C1 segment of cervical spinal cord (tissue), 14 donors: ENCODE data around the gene SMCO4.
"Not testable (repeated sequence)": the region's sequence is repeated elsewhere in the genome, so short reads cannot be mapped to it uniquely, and the experiment has no call there.

Experiments
- DNase-seq, 14 donors: peaks; one replicate each; lab custom pipeline; 2025; lab: John Stamatoyannopoulos, UW

Gene SMCO4

DNA sequence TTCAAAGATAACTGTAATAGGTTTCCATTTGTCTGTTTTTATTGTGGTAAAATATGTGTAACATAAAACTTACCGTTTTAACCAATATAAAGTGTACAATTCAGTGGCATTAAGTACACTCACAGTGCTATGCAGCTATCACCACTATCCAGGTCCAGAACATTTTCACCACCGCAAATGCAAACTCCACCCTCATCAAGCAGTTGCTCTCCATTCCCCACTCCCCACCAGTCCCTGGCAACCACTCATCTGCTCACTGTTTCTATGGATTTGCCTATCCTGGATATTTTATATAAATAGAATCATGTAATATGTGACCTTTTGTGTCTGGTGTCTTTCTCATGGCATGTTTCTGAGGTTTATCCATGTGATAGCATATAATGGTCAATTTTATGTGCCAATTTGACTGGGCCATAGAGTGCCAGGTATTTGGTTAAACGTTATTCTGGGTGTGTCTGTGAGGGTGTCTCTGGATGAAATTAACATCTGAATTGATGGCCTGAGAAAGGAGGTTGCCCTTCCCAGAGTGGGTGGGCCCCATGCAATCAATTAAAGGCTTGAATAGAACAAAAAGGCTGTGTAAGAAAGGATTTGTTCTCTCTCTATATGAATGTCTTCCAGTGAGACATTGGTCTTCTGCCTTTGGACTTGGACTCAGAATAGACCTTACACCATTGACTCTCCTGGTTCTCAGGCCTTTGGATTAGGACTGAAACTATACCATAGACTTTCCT, 17.2 kb upstream of the SMCO4 start:
- no peak for DNase-seq

DNA sequence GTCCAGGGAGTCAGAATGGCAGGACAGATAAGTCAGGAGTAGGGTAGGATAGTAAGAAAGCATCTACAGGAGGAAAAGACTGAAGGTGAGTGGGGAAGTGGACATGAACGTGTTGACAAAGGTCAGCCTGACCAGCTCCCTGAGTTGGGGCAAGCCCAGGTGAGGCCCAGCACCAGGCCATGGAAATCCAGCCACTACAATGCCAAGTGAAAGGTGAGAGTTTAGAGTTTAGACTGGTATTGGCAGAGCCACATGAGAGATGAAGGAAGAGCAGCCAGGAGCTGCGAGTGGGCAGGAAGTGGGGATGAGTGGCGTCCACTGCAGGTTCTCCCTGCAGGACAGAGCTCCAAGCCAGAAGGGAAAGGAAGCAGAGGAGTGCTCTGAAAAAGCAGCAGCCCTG, 16.5 kb upstream of the SMCO4 start:
- no peak for DNase-seq

DNA sequence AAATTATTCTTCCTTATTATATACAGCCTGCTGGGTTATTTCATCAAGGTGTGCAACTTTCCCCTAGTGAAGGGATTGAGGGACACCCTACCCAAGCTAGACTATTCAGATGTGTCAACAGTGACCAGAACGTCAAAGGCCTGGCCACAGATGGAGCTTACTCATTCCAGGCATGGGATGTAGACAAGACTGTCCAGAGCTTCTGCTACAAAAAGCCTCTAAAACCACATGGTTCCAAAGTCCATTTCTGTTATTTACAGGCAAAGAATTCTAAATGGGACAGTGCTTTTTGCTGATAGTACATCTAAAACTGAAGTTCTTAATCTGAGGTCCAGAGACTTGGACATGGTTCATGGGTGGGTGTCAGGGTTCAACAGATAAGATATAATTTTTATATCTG, 9.7 kb upstream of the SMCO4 start:
- no peak for DNase-seq

DNA sequence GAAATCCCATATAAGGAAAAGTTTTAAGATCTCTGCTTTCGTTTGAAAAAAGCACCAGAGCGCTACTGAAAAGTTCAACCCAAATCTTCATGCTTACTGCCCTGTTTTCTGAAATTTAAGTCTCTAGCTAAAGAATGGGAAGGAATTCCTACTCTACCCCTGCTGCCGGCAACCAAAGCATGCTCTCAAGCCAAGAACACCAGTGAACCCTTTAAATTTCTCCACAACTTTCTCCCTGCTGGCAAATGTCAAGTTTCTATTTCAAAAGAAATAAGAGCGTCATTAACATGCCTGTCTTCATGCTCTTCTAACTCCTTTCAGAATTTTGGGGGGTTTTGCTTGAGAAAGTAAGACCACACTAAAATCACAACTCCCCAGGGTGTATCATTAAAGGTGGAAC, 6.8 kb upstream of the SMCO4 start:
- DNase-seq, result no peak

DNA sequence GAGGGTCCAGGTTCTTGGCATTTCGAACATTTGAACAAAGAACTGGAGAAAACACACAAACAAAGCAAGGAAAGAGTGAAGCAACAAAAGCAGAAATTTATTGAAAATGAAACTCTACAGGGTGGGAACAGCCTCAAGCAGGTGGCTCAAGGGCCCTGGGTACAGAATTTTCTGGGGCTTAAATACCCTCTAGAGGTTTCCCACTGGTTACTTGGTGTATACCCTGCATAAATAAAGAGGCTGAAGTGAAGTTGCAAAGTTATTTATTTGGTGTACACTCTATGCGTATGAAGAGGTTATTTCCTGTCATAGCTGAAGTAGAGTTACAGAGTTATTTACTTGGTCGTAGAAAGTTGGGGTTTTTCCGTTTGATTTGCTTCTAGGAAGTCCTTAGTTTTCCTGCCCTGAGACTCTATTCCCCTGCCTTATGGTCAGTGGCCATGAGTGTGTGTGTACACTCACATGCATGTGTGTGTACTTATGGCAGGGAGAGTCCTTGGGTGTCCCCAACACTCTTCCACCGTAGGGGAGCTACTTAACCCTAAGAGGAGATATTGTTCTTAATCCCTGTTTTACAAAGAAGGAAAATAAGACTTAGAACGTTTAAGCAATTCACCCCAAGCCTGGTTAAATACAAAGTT, 5.6 kb upstream of the SMCO4 start:
- DNase-seq, result no peak

DNA sequence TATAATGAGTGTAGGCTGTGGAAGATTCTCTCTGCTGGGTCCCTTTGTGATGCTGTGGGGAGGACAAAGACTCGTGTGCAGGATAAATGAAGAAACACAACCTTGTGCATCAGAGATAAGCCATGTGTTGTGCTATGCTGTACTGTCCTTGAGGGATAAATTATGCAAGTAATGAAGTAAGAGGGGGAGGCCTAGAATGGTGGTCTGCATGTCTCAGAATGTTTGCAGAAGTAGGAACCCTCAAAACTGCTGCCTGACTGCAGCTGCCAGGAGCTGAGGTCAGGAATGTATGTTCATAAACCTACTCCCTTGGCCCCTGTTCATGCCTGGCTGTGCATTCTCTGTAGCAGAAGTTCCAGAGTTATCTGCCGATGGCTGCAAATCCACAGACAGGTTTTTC, 4.6 kb upstream of the SMCO4 start:
- DNase-seq, result no peak

DNA sequence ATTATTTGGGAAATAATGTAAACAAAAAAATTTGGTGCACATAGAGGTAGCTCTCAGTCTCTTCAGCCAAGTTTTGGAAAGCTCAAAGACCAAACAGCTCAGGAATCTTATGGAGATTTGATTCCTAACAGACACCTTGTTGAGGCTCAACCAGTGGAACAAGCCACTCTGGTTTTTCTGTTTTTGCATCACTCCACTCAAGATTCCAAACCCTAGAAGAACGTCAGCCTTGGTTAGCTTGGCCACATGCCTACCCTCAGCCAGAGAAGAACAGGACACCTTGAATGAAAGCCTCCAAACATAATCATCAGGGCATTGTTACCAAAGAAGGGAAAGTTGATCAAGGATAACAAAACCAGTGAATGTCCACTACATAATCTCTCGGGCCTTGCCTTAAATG, 3.8 kb upstream of the SMCO4 start:
- no peak for DNase-seq

DNA sequence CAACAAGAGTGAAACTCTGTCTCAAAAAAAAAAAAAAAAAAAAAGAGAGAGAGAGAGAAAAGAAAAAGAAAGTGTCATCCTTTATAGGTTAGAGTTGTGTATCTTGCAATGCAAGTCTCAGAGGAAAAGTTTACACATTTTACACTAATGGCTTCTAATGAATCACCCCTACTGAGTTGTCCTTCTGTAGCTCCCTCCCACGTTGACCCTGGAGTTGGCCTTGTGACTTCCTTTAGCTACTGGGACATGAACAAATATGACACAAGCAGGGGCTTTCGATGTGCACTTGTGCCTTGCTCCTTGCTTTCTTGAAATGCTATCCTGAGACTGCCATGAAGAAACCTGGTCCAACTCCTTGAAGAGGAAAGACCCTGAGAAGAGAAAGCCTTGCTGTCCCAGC, 2.4 kb upstream of the SMCO4 start:
- DNase-seq, result no peak

DNA sequence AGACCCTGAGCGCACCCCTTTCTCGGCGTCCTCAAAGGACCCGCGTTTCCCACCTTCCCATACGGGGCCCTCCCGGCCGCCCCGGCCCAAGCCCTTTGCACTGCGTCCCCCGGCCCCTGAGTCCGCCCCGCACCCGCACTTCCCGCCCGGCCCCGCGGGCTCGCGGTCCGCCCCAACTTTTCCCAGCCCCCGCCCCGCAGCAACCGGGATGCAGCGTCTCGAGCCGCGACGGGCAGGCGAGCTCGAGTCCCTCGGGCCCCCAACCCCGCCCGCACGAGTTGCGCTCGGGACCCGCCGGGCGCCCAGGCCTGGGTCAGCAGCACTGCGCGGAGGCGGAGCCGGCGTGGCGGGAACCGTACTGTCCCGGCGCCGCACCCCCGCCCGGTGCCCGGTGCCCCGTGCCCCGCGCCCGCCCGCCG, 371 bp downstream of the SMCO4 start:
- peak in 3 of 14 donors; percentile 50 to 78 (median 64) for DNase-seq

DNA sequence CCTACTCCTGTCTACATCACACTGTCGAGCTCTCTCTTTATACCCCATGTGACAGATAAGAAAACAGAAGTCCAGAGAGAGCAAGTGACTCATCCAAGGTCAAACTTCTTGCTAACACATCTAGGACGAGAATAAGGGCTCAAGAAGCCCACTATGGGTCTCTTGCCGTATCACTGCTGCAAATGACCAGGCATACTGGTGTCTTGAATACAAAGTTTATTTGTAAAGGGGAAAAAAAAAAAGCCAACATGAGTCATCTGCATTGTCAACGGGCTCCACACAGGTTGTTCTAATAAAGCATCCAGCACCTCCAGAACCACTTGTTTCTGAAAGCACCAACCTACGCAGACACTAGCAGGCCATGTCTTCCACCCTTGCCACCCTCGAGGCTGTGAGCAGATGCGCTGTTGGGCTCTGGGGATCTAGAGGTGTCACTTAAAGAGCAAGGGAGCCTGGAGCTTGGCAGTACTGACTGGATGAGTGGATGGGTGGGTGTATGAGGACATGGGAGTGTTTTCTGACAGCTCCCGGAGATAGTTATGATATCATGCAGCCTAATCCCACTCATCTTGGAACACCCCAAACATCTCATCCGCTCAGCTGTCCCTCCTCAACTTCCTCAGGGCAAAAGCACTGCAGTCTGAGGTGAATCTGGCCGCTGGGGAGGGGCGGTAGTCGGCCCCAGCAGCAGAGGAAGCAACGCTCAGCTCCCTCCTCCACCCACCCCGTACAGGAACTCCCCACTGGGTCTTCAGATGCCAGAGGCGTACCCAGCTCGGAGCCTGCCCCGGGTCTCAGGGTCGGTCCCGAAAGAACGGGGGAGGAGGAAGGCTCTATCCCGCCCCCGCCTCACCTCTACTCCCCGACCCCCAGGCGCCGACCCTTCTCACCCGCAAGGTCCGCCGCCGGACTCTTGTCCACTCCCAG, 1.0 kb downstream of the SMCO4 start:
- DNase-seq, result peak in 6 of 14 donors; percentile 16 to 55 (median 46)

DNA sequence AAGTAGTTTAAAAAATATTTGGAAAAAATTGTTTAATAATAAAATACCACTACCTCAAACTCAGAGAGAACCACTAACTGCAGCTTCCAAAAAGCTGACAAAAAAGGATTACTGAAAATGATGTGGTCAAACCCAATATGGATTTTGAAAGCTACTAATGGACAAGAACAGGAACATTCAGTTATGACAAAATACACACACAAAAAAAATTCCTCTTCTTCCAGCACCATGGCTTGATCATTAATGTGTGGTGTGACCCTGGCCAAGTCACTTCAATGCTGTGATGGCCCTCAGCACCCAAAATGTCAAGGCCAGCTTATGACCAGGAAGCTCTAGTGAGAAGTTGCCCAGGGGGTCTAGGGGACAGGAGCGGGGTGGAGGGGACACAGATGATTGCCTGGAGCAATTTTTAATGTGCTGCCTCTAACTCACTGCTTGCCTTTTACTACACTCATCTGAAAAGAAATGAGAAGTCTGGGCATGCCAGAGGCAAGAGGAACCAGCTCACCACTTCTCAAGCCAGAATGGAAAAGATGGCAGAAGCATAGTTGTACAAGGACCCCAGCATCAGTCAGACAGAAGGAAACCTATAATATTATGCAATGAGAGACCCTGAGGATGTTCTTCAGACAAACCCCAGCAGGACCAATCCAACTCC, 2.2 kb downstream of the SMCO4 start:
- DNase-seq, result no peak

DNA sequence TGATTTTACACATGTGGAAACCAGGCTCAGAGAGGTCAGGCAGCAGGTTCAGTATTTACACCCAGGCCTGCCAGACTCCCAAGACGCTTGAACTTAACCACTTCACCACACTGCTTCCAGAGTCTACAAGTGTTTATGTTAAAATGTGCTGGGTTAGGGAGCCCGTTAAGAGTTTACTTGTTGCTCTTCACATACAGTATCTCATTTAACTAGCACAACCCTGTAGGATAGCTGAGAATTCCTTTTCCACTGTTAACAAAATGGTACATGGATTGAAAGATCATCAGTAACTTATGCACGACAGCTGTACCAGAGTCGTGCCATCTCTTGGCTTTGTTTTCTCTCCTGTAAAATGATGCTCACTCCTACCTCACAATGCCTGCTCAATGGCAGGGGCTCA, 2.9 kb downstream of the SMCO4 start:
- DNase-seq, result no peak

DNA sequence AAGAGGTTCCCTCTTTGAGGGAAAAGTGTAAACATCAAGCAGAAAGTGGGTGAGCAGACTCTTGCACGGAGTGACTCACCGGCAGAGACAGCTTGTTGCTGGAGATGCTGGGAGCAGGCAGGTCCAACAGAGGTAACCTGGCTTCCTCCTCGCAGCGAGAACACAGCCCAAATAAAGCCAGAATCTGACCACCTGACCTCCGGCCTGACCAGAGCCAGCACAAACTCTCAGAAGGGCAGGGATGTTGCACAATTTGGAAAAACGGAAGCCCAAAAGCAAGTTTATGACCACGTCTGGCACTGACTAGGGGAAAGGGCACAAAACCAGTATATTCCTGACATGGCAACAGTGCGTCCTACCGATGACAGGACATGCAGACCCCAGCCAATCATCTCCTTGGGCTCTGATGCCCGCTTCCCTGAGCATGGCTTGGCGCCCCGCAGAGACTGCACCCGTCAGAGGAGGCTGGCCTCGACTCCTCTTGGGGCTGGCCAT, 5.4 kb downstream of the SMCO4 start:
- DNase-seq, result peak in 10 of 14 donors; percentile 22 to 69 (median 47)

DNA sequence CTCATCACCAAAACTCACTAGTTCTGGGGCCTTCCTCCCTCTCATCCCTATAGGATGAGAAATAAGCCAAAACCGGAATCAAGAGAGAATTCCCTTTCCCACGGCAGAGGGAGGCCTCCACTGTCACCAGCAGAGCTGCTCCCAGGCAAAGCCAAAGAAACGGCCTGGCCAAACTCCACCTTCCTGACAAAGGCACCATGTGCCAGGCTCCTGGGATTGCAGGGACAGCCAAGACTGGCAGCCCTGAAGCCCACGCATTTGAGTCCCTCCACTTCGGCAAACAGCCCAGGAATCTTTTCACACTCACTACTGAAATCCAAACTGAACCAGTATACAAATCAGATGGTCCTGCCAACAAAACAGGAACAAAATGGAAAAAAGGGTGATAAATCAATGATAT, 6.1 kb downstream of the SMCO4 start:
- peak in 11 of 14 donors; percentile 17 to 87 (median 63) for DNase-seq

DNA sequence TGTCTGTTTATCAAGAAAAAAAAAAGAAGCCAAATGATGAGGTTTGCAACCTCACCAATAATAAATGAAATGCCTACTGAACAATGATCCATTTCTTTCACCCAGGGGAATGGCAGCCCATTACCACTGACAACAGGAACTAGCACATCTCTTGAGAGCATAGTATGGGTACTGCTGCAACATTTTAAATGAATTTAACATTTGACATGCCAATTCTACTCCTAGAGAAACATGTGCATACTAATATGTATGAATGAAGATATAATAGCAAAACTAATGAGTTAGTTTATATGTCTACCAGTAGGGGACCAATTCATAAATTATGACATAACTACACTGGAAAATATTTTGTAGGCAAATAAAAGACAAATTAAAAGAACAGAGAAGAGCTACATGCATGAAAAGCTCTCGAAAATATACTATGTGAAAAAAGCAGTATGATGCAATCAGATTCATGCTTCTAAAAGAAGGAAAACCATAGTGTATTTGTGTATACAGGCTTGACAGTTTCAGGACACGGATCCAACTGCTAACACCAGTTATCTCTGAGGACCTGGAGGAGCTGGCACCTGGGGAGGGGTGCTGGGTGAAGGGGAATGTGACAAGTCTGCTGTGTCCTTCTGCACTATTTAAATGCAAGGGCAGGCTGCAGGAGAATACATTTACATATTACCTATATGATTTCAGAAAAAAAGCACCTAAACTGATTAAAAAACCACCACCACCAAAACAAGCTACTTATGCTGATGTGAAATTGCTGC, 6.9 kb downstream of the SMCO4 start:
- no peak for DNase-seq

DNA sequence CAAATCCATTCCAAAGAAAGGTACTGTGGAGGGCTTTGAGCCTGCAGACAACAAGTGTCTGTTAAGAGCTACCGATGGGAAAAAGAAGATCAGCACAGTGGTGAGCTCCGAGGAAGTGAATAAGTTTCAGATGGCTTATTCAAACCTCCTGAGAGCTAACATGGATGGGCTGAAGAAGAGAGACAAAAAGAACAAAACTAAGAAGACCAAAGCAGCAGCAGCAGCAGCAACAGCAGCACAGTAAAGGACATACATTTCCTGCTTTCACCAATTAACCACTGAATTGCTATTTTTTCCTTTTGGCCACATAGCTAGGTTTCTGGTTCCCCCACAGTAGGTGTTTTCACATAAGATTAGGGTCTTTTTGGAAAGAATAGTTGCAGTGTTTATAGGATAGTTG, 7.6 kb downstream of the SMCO4 start:
- not testable (repeated sequence) for DNase-seq

DNA sequence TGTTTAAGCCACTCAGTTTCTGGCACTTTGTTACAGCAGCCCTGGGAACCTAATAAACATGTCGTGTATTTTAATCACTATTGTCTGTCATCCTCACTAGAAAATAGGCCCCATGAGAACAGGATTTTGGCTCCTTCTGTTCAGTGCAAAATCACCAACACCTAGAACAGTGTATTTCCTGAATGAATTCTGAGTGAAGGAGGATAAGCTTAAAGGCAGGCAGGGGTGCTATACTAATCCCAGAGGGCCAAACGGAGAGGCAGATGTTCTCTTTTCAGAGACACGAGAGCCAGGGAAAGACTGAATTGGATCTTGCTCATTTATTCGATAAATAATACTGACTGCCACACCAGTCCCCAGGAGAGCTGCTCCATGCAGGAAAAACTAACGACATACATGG, 10.4 kb downstream of the SMCO4 start:
- no peak for DNase-seq

DNA sequence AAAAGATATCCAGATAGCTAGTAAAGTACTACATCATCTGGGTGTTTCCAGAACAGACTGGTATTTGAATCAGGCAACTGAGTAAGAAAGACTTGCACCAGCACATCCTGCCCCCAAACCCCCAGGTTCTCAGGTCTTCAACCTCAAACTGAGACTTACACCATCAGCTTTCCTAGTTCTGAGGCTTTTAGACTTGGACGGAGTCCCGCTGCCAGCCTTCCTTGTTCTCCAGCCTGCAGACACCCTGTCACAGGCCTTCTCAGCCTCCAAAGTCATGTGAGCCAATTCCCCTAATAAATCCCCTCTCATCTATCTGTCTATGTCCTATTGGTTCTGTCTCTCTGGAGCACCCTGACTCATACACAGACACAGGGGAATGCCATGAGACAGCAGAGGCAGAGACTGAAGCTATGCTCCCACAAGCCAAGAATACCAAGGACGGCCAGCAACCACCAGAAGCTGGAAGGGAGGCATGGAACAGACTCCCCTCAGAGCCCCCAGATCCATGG, 10.9 kb downstream of the SMCO4 start:
- no peak for DNase-seq

DNA sequence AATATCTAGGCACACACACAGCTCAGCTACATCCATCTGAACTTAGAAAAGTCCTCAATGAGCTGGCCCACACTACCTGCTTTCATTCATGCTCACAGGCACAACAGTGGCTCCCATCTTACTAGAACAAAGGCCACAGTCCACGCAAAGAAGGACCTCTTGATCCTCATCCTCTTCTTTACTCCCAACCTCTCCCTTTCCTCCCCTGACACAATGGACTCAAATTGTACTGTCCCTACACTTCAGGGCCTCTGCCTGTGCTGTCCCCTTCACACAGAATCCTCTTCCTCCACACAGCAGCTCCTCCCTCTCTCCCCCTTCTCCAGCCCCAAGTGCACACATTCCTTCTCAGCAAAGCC, 12.7 kb downstream of the SMCO4 start:
- DNase-seq, result no peak

DNA sequence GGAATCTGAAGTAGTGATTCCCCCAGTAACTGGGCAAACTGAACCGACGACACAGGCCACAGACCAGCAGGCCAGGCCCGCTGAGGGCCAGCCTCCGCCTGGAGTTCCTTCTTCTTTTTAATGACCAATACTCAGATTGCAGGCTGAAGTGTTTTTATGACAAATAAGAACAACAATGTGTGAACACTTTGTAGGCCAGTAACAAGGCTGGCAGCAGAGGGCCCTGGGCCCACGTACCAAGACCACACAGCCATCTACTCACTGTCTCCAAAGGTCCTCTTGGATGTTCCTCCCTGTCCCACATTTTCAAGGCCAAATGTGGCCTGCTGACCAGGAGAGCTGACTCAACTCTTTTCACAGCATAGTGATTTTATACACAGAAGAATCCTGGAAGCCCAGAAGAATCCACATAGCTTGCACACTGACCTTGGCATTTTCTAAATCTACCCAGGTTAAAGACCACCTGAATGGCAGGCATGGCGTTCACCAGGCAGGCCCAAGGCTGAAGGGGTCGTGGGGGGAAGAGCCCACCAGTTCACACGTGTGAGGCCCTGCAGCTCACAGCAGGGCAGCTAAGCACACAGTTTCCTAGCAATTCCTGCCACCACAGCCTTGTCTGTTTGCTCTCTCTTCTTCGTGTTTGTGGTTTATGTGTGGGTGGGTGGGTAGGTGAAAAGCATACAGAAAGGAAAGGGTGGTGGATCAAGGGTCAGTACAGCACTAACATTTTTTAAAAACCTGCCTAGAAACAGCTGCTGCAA, 13.3 kb downstream of the SMCO4 start:
- peak in 1 of 14 donors; percentile 44 for DNase-seq
